WTC11 (cell line): ENCODE data around the gene SLC9A9.

Experiments
- ARID4B ChIP-seq: sonication (generic); formaldehyde crosslinking; IDR thresholded peaks from 2 replicates; pipeline ENCODE4 v1.8.0; 2023; ENCODE audit warnings: missing genetic modification reagents, mild to moderate bottlenecking, borderline replicate concordance
- CREB1 ChIP-seq: sonication (generic); formaldehyde crosslinking; IDR thresholded peaks from 2 replicates; pipeline ENCODE4 v1.8.0; 2023; ENCODE audit warnings: mild to moderate bottlenecking, missing genetic modification reagents
- CTCF ChIP-seq: fragments of 200-600 bp; IDR thresholded peaks from 2 replicates; pipeline ENCODE4 v1.8.0; 2022; ENCODE audit warnings: antibody characterized with exemption
- ETV6 ChIP-seq: sonication (generic); formaldehyde crosslinking; IDR thresholded peaks from 2 replicates; pipeline ENCODE4 v1.8.1; 2022; ENCODE audit warnings: mild to moderate bottlenecking, missing genetic modification reagents
- JUN ChIP-seq: sonication (generic); formaldehyde crosslinking; IDR thresholded peaks from 2 replicates; pipeline ENCODE4 v1.8.0; 2023; ENCODE audit warnings: mild to moderate bottlenecking, missing genetic modification reagents
- MXD4 ChIP-seq: fragments of 250-450 bp; sonication (Bioruptor Pico); IDR thresholded peaks from 2 replicates; pipeline ENCODE4 v1.8.0; 2021; ENCODE audit warnings: mild to moderate bottlenecking, moderate library complexity, borderline replicate concordance
- NFATC4 ChIP-seq: fragments of 250-450 bp; sonication (Bioruptor Pico); IDR thresholded peaks from 2 replicates; pipeline ENCODE4 v1.9.0; 2021; ENCODE audit warnings: mild to moderate bottlenecking
- NFE2L1 ChIP-seq: sonication (generic); formaldehyde crosslinking; IDR thresholded peaks from 2 replicates; pipeline ENCODE4 v1.8.1; 2023; ENCODE audit warnings: missing genetic modification reagents
- NFYB ChIP-seq: sonication (generic); formaldehyde crosslinking; conservative IDR thresholded peaks from 2 replicates; pipeline ENCODE4 v1.8.0; 2022; ENCODE audit warnings: low read depth, missing genetic modification reagents
- NR1H2 ChIP-seq: sonication (generic); formaldehyde crosslinking; IDR thresholded peaks from 2 replicates; pipeline ENCODE4 v1.9.0; 2021; ENCODE audit warnings: mild to moderate bottlenecking, moderate library complexity, missing genetic modification reagents
- TP53 ChIP-seq: sonication (generic); formaldehyde crosslinking; IDR thresholded peaks from 2 replicates; pipeline ENCODE4 v1.8.1; 2023; ENCODE audit warnings: mild to moderate bottlenecking, missing genetic modification reagents
- USF2 ChIP-seq: sonication (generic); formaldehyde crosslinking; IDR thresholded peaks from 2 replicates; pipeline ENCODE4 v1.8.1; 2023; ENCODE audit warnings: mild to moderate bottlenecking, missing genetic modification reagents, moderate library complexity
- ZNF425 ChIP-seq: fragments of 250-450 bp; sonication (Bioruptor Pico); conservative IDR thresholded peaks from 2 replicates; pipeline ENCODE4 v1.9.0; 2021; ENCODE audit warnings: mild to moderate bottlenecking

GRCh38 chr3:143619231-143619630, 229.0 kb downstream of the SLC9A9 start:
- TF ChIP-seq CREB1: no peak
- TF ChIP-seq CTCF: no peak
- no peak for TF ChIP-seq ARID4B (CRISPR knock-in tag)
- TF ChIP-seq NFYB (CRISPR knock-in tag): no peak
- no peak for TF ChIP-seq JUN (CRISPR knock-in tag)
- TF ChIP-seq USF2 (CRISPR knock-in tag): no peak
- no peak for TF ChIP-seq MXD4 (CRISPR knock-in tag)
- TF ChIP-seq NFATC4 (CRISPR knock-in tag): no peak
- no peak for TF ChIP-seq ZNF425 (CRISPR knock-in tag)
- no peak for TF ChIP-seq NFE2L1 (CRISPR knock-in tag)
- no peak for TF ChIP-seq NR1H2 (CRISPR knock-in tag)
- TF ChIP-seq TP53 (CRISPR knock-in tag): no peak
- no peak for TF ChIP-seq ETV6 (CRISPR knock-in tag)
